Choroid plexus epithelial cell (primary cell): ENCODE data around the gene DCP1A.

Experiments used
- DNase-seq: peaks from one replicate; pipeline ENCODE4 v3.0.0-alpha.2; 2010; ENCODE audit warnings: low read depth
- H3K4me3 ChIP-seq: 2 replicates; pipeline ENCODE4 v1.5.1; 2011; ENCODE audit warnings: low read depth, mild to moderate bottlenecking, control low read depth, low read length, moderate library complexity
- CTCF ChIP-seq: conservative IDR thresholded peaks from 2 replicates; pipeline ENCODE4 v1.5.1; 2011; ENCODE audit warnings: low read depth, mild to moderate bottlenecking, control low read depth, inconsistent platforms, low read length, moderate library complexity

The DCP1A gene

GRCh38 chr3:53288214-53288613 lies 59.1 kb downstream of the DCP1A start:
- no peak overlapping the region for H3K4me3 ChIP-seq
- TF ChIP-seq CTCF = no peak
- DNase-seq = no peak

GRCh38 chr3:53287131-53287629 lies 60.2 kb downstream of the DCP1A start:
- TF ChIP-seq CTCF = no peak
- DNase-seq = peak; percentile 83
- H3K4me3 ChIP-seq = no peak overlapping the region

- no peak overlapping the region for H3K4me3 ChIP-seq
- no peak for DNase-seq
- no peak for TF ChIP-seq CTCF
Measured at GRCh38 chr3:53286727-53287126, 60.6 kb downstream of the DCP1A start.

DNA sequence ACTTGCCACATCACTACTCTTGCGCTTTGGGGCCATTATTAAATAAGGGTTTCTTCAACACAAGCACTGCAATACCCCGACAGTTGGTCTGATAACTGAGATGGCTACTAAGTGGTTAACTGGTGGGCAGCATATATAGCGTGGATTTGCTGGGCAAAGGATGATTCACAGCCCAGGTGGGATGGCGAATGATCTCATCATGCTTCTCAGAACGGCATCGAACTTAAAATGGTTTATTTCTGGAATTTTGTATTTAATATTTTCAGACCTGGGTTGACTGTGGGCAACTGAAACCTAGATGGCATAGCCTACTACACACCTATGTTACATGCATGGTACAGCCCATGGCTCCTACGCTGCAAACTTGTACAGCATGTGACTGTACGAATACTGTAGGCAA lies 64.8 kb downstream of the DCP1A start:
- H3K4me3 ChIP-seq = no peak overlapping the region
- no peak for DNase-seq
- TF ChIP-seq CTCF = no peak

GRCh38 chr3:53278667-53279066 lies 68.7 kb downstream of the DCP1A start:
- no peak overlapping the region for H3K4me3 ChIP-seq
- DNase-seq = no peak
- no peak for TF ChIP-seq CTCF

DNA sequence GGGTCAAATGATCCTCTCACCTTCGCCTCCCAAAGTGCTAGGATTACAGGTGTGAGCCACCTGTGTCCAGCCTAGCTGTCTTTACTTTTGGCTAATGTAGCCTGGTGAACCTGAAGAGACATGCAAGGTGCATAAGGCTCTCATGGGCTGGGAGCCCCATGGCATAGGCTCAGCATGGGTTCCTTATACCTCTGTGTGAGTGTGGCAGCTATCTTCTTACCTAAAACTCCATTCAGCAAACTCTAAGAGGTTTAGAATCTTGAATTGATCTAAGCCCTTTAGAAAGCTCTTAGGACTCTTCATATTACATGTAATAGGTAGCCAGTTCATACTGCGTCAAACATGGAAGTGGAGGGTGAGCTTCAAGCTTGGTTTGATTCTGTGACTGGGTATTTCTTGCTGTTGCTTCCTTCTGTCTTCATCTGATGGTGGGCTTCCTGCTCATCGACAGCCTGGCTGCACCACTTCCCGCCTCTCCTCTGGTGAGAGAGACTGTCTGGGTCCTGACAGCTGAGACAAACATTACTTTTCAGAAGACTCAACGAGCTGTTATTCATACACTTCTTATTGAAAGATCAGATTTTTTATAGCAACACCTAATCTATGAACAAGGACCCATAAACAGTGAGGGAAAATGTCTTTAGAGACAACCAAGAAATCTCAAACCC lies 72.3 kb downstream of the DCP1A start:
- TF ChIP-seq CTCF = no peak
- no peak overlapping the region for H3K4me3 ChIP-seq
- no peak for DNase-seq

DNA sequence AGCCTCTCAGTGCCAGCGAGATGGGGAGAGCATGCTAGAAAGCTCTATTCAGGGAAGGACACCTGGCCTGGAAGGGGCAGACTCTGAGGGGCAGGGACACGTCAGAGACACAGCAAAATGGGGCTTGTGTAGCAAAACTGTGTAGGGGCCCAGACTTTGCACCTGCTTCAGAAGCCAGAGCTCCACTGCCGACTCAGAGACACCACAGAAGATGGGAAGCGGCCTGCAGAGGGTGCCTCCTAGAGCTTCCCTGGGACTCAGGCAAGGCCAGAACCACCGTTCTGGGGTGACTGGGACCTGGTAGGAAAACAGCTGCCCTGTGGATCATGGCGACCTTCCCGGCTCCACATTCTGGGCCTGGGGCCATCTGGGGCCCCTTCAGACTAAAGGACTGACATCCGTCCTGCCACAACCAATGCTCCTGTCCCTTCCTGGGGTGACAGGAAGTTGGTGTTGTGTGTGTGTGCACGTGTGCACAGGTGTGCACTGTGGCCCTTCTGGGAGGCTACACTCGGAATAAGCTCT lies 74.1 kb downstream of the DCP1A start:
- TF ChIP-seq CTCF = no peak

More for the DNA sequence above, 74.1 kb downstream of the DCP1A start:
- H3K4me3 ChIP-seq = no peak overlapping the region
- DNase-seq = no peak
